ENCODE data around the gene ST7.

Gene ST7

DNA sequence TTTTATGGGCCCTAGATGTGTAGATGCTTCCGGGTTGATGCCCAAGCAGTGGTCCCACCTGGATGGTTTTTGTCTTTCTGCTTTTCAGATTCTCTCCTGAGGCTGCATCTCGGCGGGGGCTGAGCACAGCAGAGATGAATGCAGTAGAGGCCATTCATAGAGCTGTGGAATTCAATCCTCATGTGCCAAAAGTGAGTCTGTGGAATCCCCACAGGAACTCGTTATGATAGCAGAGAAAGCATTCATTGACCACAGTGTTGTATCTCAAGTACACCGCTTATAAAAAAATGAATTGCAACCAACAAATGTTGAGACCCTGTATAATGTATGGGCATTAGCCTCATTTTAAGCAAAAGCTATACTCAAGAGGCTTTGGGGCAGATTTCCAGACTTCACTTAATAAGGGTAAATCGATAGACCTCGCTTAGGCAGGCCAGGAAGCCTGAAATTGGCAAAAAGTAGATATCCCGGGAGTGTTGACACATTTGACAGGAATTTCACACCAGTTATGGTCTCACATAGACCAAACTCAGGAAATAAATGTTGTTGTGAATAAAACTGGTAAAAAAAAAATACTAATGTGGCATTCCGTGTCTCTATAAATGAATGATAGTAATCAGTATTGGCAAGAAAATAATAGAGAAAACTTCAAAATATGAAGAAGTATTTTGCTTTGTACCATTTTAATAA is 237.6 kb downstream of the ST7 start:
- Histone ChIP-seq H3K27ac (no peak overlapping the region), H3K4me3 (no peak overlapping the region)
- DNase-seq (ENCODE audit: low spot score), result no peak
- TF ChIP-seq, protein P1, sequence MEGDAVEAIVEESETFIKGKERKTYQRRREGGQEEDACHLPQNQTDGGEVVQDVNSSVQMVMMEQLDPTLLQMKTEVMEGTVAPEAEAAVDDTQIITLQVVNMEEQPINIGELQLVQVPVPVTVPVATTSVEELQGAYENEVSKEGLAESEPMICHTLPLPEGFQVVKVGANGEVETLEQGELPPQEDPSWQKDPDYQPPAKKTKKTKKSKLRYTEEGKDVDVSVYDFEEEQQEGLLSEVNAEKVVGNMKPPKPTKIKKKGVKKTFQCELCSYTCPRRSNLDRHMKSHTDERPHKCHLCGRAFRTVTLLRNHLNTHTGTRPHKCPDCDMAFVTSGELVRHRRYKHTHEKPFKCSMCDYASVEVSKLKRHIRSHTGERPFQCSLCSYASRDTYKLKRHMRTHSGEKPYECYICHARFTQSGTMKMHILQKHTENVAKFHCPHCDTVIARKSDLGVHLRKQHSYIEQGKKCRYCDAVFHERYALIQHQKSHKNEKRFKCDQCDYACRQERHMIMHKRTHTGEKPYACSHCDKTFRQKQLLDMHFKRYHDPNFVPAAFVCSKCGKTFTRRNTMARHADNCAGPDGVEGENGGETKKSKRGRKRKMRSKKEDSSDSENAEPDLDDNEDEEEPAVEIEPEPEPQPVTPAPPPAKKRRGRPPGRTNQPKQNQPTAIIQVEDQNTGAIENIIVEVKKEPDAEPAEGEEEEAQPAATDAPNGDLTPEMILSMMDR (IDR thresholded peaks at IDR 0.05), result no peak

DNA sequence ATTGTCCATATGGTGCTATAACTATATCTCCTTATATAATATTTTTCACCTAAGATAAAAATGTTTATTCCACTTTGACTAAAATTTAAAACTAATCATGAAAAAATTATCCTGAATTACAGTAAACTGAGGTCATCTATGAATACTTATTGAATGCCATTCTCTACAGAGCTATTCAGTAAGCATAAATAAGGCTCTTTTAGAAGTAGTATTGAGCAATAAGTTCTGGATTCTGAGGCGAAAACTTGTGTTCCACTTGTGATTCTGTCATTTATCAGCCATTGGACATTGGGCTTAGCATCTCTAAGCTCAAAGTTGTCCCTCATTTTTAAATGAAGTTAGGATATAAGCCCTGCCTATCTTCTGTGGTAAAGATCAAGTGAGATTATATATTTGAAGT is 238.8 kb downstream of the ST7 start:
- no peak overlapping the region for H3K27ac ChIP-seq
- no peak for DNase-seq (ENCODE audit: low spot score)
- TF ChIP-seq, protein P1 (IDR thresholded peaks at IDR 0.05), result no peak

GRCh38 chr7:117193564-117193963 is 240.3 kb downstream of the ST7 start:
- Histone ChIP-seq H3K4me3 (no peak overlapping the region), H3K27ac (no peak overlapping the region)
- DNase-seq (ENCODE audit: low spot score), result no peak
- TF ChIP-seq, protein P1 (IDR thresholded peaks at IDR 0.05), result no peak

More for the DNA sequence above, 238.8 kb downstream of the ST7 start:
- H3K4me3 ChIP-seq, result no peak overlapping the region

DNA sequence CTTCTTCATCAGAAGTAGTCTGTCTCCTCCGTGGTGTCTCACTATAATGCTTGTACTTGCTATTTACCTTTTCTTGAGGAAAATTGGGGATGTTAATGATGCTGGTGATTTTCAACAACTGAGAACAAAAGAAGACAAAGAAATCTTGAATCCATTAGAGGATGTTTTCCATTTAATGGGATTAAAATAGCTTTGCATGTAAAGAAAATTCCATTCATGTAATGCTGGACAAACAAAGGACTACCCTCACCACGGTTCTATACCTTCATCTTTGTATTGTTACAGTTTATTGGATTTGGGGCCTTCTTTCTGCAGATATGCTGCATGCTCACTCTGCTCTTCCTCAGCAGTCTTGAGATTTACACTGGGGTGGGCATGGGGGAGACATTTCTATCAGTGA is 241.1 kb downstream of the ST7 start:
- H3K27ac ChIP-seq, result no peak overlapping the region
- TF ChIP-seq, protein P1 (IDR thresholded peaks at IDR 0.05), result no peak
- H3K4me3 ChIP-seq, result no peak overlapping the region
- no peak for DNase-seq (ENCODE audit: low spot score)

- TF ChIP-seq, protein P1 (IDR thresholded peaks at IDR 0.05), result no peak
- no peak overlapping the region for H3K27ac ChIP-seq
- no peak for DNase-seq (ENCODE audit: low spot score)
- no peak overlapping the region for H3K4me3 ChIP-seq
Observed at GRCh38 chr7:117195361-117196029, 242.2 kb downstream of the ST7 start.

DNA sequence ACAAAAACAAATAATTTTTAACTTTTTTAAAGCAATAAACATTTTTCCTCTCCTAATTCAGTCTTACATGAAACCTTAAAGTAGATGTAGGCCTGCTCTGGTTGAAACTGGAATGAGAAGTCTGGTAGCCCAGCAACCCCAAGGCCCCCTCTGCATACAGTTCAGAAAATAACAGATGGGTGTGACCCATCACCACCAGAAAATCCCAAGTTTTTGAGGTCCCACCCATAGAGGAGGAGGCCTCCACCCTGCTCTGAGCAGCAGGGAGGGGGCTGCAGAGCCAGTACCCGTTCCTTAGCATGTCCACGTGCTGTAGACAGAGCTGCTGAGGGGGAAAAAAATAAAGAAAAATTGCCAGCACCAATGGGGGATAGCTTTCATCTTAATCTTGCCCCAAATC is 246.8 kb downstream of the ST7 start:
- TF ChIP-seq, protein P1 (IDR thresholded peaks at IDR 0.05), result no peak
- no peak for DNase-seq (ENCODE audit: low spot score)
- Histone ChIP-seq H3K4me3 (no peak overlapping the region), H3K27ac (no peak overlapping the region)
